CD14-positive monocyte (primary cell): ENCODE data around the gene GPN3. TPM values are rescaled to one million over a fixed set of nuclear protein-coding genes. Genes with fewer than 3 reads are reported as not detected.

Experiments used
- DNase-seq, 3 donors: peaks; one replicate each; pipeline ENCODE4 v3.0.0-alpha.2; 2011 to 2022
- H2AFZ ChIP-seq: 2 replicates; pipeline ENCODE4 v1.6.0; 2012; ENCODE audit warnings: mild to moderate bottlenecking, low read depth, low read length, inconsistent platforms; ENCODE audit not compliant: insufficient read depth, poor library complexity, severe bottlenecking
- H3K27ac ChIP-seq, 2 donors: 1 replicate in 1 of 2; 2 replicates in 1 of 2; pipeline ENCODE4 v1.5.1; 2012 to 2013; ENCODE audit warnings: low read length in 2 of 2, control low read depth in 1 of 2, inconsistent platforms in 1 of 2, low read depth in 1 of 2, mild to moderate bottlenecking in 1 of 2
- H3K27me3 ChIP-seq, 2 donors: one replicate each; pipeline versions ENCODE4 v1.6.0 to v1.6.1; 2011 to 2013; ENCODE audit warnings: low read length in 2 of 2; ENCODE audit not compliant: control insufficient read depth in 2 of 2, insufficient read depth in 2 of 2
- H3K36me3 ChIP-seq, 2 donors: replicated peaks in 1 of 2; 1 replicate in 1 of 2; 2 replicates in 1 of 2; pipeline versions ENCODE4 v1.5.1 to v1.6.1; 2012 to 2013; ENCODE audit warnings: low read length in 2 of 2, control low read depth in 1 of 2, inconsistent platforms in 1 of 2, mild to moderate bottlenecking in 1 of 2; ENCODE audit not compliant: insufficient read depth in 2 of 2, control insufficient read depth in 1 of 2
- H3K4me1 ChIP-seq, 2 donors: 1 replicate in 1 of 2; 2 replicates in 1 of 2; pipeline versions ENCODE4 v1.5.1 to v1.6.1; 2012 to 2013; ENCODE audit warnings: low read length in 2 of 2, control low read depth in 1 of 2, inconsistent platforms in 1 of 2, mild to moderate bottlenecking in 1 of 2, moderate library complexity in 1 of 2; ENCODE audit not compliant: insufficient read depth in 2 of 2, control insufficient read depth in 1 of 2
- H3K4me2 ChIP-seq: replicated peaks from 2 replicates; pipeline ENCODE3; 2012; ENCODE audit warnings: low read length, moderate library complexity, mild to moderate bottlenecking; ENCODE audit not compliant: poor library complexity, severe bottlenecking; ENCODE audit errors: extremely low read depth
- H3K4me3 ChIP-seq, 3 experiments: fragments of 200-600 bp in 1 of 3; sonication (generic) in 1 of 3; replicated peaks in 1 of 3; 1 replicate in 2 of 3; 2 replicates in 1 of 3; pipeline ENCODE4 v1.5.1; 2011 to 2013; ENCODE audit warnings: low read length in 3 of 3, mild to moderate bottlenecking in 3 of 3, control low read depth in 2 of 3, low read depth in 2 of 3, inconsistent platforms in 1 of 3, moderate library complexity in 1 of 3
- H3K79me2 ChIP-seq: 2 replicates; pipeline ENCODE4 v1.6.0; 2012; ENCODE audit warnings: mild to moderate bottlenecking, control low read depth, inconsistent platforms, low read length, moderate library complexity; ENCODE audit not compliant: insufficient read depth
- H3K9ac ChIP-seq: 2 replicates; pipeline ENCODE4 v1.6.0; 2017; ENCODE audit warnings: low read length, mild to moderate bottlenecking; ENCODE audit not compliant: insufficient read depth, poor library complexity, severe bottlenecking
- H3K9me3 ChIP-seq, 2 donors: replicated peaks in 1 of 2; 1 replicate in 1 of 2; 2 replicates in 1 of 2; pipeline versions ENCODE4 v1.5.1 to v1.6.1; 2012 to 2013; ENCODE audit warnings: low read length in 2 of 2, control low read depth in 1 of 2; ENCODE audit not compliant: control insufficient read depth in 1 of 2, insufficient read depth in 1 of 2
- H4K20me1 ChIP-seq: 2 replicates; pipeline ENCODE4 v1.6.0; 2012; ENCODE audit warnings: mild to moderate bottlenecking, low read length, control low read depth, moderate library complexity; ENCODE audit not compliant: insufficient read depth
- H3K27ac Mint-ChIP-seq, 7 donors: one replicate each; pipeline ENCODE4 v1.8.0; 2020; ENCODE audit warnings: mild to moderate bottlenecking in 7 of 7, mixed read lengths in 7 of 7, moderate library complexity in 6 of 7, inconsistent platforms in 2 of 7
- H3K27me3 Mint-ChIP-seq, 3 donors: one replicate each; pipeline ENCODE4 v1.8.0; 2021 to 2022; ENCODE audit warnings: low read depth in 3 of 3, mild to moderate bottlenecking in 3 of 3, mixed read lengths in 3 of 3, moderate library complexity in 3 of 3, inconsistent platforms in 1 of 3
- H3K36me3 Mint-ChIP-seq, 2 donors: one replicate each; pipeline ENCODE4 v1.8.0; 2020; ENCODE audit warnings: mixed read lengths in 2 of 2, inconsistent platforms in 1 of 2, mild to moderate bottlenecking in 1 of 2
- H3K4me1 Mint-ChIP-seq: one replicate; pipeline ENCODE4 v1.8.0; 2020; ENCODE audit warnings: mild to moderate bottlenecking, mixed read lengths
- H3K4me3 Mint-ChIP-seq, 2 donors: one replicate each; pipeline ENCODE4 v1.8.0; 2020; ENCODE audit warnings: mild to moderate bottlenecking in 2 of 2, mixed read lengths in 2 of 2, moderate library complexity in 1 of 2
- H3K9me3 Mint-ChIP-seq, 7 donors: one replicate each; pipeline ENCODE4 v1.8.0; 2020 to 2022; ENCODE audit warnings: mixed read lengths in 7 of 7, mild to moderate bottlenecking in 6 of 7, moderate library complexity in 6 of 7, inconsistent platforms in 2 of 7
- WGBS: methylation state at CpG from one replicate; pipeline ENCODE4 v1.1.5; 2013; ENCODE audit warnings: missing lambda C conversion rate; ENCODE audit not compliant: insufficient coverage; 5-methylcytosine and 5-hydroxymethylcytosine counted together
- intact Hi-C, 2 donors: fragments of 100-400 bp; cut with micrococcal nuclease; formaldehyde crosslinking; loops; one replicate each; pipeline versions ENCODE4 v1.15.0 to v1.15.1; 2023
- polyA plus RNA-seq, 3 donors: library from polyadenylated mRNA; depleted of rRNA in 1 of 3; unstranded in 2 of 3; stranded (reverse) in 1 of 3; fragments of 300-500 nt in 2 of 3; fragments of >200 nt in 1 of 3; fragmentation: Illumina TruSeq in 2 of 3; gene quantifications; 1 replicate in 2 of 3; 2 replicates in 1 of 3; pipeline ENCODE4 v1.2.3, GENCODE V29; 2012 to 2021
- TF ChIP-seq, protein P1 (sequence below): fragments of 200-600 bp; IDR thresholded peaks from one replicate; pipeline ENCODE4 v1.8.0; 2022; ENCODE audit warnings: antibody characterized with exemption, mild to moderate bottlenecking

The GPN3 gene
- polyA plus RNA-seq, 3 donors, result 7.3 to 52.4 (median 25.3) TPM

DNA sequence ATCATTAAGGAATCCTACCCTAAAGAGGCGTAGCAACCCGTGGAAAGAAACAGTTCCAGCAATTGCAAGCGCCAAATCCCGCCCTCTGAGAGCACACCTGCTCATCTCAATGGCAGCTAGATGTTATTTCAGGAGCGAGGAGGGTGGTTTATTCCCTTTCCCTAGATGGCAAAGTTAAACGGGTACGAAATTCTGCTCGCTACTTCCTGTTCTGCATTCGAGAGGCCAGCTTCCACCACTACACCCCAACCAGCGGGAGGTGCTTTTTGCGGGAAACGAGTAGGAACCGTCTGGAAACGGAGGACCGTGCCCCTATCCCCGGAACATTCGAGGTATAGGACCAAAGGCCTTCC is 33.3 kb upstream of the GPN3 start:
- DNase-seq, result peak; percentile 51 to 67 (median 51)
- intact Hi-C loops, result loop anchor here (2.0 to 5.0 kb wide), 3 partner anchors 34 to 116 kb away; partner anchors contain the start of genes ARPC3 (in 1 of the 2), FAM216A (in 1 of the 2) and GPN3 (in 1 of the 2)
- Mint-ChIP-seq H3K36me3 (peaks cover 2 to 5% of the 10 kb centered on the region in 2 donors), H3K9me3 (no peaks in the 10 kb centered on the region), H3K4me1 (peaks cover 38% of the 10 kb centered on the region), H3K27ac (peak overlapping the region; percentile 94 to 98 (median 96)), H3K4me3 (peak overlapping the region; percentile 98), H3K27me3 (no peaks in the 10 kb centered on the region)
- Histone ChIP-seq H3K27ac (peak overlapping the region; percentile 90 to 94), H3K4me2 (peak overlapping the region; percentile 80), H3K4me1 (peaks cover 29 to 49% of the 10 kb centered on the region in 2 donors), H3K9ac (peak overlapping the region; percentile 93), H3K9me3 (no peaks in the 10 kb centered on the region), H3K36me3 (peaks cover 5 to 9% of the 10 kb centered on the region in 2 donors), H4K20me1 (peaks cover 41% of the 10 kb centered on the region), H3K4me3 (peak overlapping the region; percentile 68 to 92 (median 91)), H3K79me2 (peaks cover 60% of the 10 kb centered on the region), H3K27me3 (no peaks in the 10 kb centered on the region), H2AFZ (peak overlapping the region; percentile 87)
- WGBS, result 0% methylated on average over 8 of the region's 17 CpGs
- TF ChIP-seq, protein P1, sequence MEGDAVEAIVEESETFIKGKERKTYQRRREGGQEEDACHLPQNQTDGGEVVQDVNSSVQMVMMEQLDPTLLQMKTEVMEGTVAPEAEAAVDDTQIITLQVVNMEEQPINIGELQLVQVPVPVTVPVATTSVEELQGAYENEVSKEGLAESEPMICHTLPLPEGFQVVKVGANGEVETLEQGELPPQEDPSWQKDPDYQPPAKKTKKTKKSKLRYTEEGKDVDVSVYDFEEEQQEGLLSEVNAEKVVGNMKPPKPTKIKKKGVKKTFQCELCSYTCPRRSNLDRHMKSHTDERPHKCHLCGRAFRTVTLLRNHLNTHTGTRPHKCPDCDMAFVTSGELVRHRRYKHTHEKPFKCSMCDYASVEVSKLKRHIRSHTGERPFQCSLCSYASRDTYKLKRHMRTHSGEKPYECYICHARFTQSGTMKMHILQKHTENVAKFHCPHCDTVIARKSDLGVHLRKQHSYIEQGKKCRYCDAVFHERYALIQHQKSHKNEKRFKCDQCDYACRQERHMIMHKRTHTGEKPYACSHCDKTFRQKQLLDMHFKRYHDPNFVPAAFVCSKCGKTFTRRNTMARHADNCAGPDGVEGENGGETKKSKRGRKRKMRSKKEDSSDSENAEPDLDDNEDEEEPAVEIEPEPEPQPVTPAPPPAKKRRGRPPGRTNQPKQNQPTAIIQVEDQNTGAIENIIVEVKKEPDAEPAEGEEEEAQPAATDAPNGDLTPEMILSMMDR, result no peak

DNA sequence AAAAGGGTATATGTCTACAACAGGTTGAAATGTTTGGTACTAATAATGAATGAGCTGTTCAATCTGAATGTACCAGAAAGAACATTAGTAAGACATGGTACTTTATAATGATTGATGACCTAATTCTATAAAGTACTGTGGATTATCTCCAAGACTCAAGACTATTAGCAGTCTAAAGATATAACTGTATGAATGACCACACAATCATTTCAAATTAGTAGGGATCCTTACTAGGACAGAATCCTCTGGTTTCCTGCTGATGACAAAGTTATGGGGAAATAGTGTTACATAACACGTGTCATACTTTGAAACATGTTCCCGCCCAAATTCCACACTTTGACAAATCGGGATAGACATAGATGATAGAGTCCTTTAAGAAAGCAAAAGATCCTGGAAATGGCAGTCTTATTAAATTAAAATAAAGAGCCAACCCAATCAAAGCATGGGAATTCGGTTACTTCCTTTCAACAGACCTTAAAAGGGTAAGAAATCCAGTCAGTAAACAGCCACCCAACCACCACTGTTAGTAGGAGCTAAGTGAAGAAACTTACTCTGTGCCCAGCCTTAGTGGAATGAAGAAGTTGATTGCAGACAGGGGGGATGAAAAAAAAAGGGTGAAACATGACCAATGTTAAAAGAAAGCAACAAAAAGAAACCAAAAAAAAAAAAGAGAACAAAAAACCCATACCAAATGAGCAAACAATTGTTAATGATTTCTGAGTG is 31.1 kb upstream of the GPN3 start:
- peak overlapping the region; percentile 70 to 92 (median 89) for H3K27ac Mint-ChIP-seq
- Histone ChIP-seq H3K9ac (no peak overlapping the region), H3K4me2 (peak overlapping the region; percentile 80), H3K27me3 (no peaks in the 10 kb centered on the region), H3K27ac (peak overlapping the region in 1 of 2 donors; percentile 60), H3K79me2 (peaks cover 79% of the 10 kb centered on the region), H3K9me3 (no peaks in the 10 kb centered on the region), H4K20me1 (peaks cover 59% of the 10 kb centered on the region), H2AFZ (no peak overlapping the region), H3K4me1 (peaks cover 29 to 49% of the 10 kb centered on the region in 2 donors), H3K4me3 (peak overlapping the region in 1 of 3 experiments; percentile 52), H3K36me3 (peaks cover 24 to 28% of the 10 kb centered on the region in 2 donors)
- DNase-seq, result peak; percentile 29 to 58 (median 54)
- H3K36me3 Mint-ChIP-seq, result peaks cover 16 to 26% of the 10 kb centered on the region in 2 donors
- WGBS, result no CpG with 5 or more reads among the region's 4 CpGs
- no peaks in the 10 kb centered on the region for H3K27me3 Mint-ChIP-seq
- no peaks in the 10 kb centered on the region for H3K9me3 Mint-ChIP-seq
- H3K4me3 Mint-ChIP-seq, result peak overlapping the region; percentile 18 to 71
- TF ChIP-seq, protein P1, result no peak
- peaks cover 38% of the 10 kb centered on the region for H3K4me1 Mint-ChIP-seq
- intact Hi-C loops, result no loop called here
